Stimulated activated CD8-positive, alpha-beta memory T cell treated with anti-CD3 and anti-CD28 coated beads, Interleukin-12 subunit alpha, Interleukin-12 subunit beta, amount 100 ng/mL, for 24 hours (primary cell): Measurements from ENCODE around the gene CXorf66.
"Not testable (repeated sequence)": the region's sequence is repeated elsewhere in the genome, so short reads cannot be mapped to it uniquely, and the experiment has no call there.

Experiments
- DNase-seq: peaks from one replicate; pipeline ENCODE4 v3.0.0-alpha.2; 2020; ENCODE audit errors: extremely low read depth

Gene CXorf66, protein sequence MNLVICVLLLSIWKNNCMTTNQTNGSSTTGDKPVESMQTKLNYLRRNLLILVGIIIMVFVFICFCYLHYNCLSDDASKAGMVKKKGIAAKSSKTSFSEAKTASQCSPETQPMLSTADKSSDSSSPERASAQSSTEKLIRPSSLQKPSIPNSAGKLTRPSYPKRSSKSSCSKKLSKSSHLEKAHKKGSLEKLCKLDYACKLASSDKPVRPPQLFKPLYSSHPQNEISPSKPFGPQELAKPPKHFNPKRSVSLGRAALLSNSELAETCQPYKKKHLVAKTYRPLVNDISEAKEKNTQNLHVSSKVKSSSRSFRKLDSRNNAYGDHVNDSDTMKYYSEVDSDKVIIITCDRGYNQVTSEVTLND

DNA sequence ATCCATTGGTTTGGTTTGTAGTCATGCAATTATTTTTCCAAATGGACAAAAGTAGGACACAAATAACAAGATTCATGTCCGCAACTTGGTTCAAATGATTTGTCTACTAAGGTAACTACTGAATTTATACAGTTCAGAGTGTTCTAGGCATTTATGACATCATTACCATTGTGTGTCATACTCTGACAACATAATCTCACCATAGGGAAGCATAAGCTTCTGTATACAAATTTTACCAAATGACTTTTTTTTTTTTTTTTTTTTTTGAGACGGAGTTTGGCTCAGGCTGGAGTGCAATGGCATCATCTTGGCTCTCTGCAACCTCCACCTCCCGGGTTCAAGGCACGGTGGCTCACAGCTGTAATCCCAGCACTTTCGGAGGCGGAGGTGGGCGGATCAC is at the start of gene CXorf66:
CXorf66 (minus strand) TSS at position 101 of the 400 bp plus-strand sequence; CDS start at position 76, 25 bp downstream.
- no peak for DNase-seq

DNA sequence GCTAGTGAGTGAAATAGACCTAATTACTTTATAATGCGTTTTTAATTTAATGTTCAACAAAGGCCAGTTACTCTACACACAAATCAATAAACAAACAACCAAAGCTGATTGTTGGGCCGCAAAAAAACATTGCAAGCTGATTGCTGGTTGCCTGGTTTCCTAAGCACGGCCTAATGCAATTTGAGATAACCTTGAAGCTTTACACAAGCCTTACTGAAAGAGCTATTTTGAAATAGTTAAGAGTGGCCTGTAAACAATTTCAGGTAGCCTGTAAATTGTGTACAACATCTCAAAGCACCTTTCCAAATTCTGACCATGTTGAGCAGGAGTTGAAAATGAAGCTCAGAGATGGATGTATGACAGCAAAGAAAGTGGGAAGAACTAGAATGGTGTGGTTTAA is 17.5 kb upstream of the CXorf66 start:
- DNase-seq, result no peak

DNA sequence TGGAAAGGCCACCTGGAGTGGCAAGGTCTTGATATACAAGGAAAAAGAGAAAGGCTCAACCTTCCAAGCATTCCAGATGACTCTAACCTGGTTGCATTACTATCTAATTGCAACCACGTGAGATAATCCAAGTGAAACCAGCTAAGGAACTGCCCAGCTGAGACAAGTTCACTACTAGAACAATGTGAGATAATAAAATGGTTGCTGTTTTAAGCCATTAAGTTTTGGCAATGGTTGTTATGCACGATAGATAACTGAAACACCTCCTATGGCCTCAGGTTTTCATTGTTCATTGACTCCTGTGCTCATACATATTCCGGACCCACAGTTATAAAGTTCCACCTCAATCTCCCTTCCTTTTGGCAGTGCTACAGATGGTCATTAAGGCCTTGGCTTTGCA is 9.2 kb upstream of the CXorf66 start:
- DNase-seq, result no peak

DNA sequence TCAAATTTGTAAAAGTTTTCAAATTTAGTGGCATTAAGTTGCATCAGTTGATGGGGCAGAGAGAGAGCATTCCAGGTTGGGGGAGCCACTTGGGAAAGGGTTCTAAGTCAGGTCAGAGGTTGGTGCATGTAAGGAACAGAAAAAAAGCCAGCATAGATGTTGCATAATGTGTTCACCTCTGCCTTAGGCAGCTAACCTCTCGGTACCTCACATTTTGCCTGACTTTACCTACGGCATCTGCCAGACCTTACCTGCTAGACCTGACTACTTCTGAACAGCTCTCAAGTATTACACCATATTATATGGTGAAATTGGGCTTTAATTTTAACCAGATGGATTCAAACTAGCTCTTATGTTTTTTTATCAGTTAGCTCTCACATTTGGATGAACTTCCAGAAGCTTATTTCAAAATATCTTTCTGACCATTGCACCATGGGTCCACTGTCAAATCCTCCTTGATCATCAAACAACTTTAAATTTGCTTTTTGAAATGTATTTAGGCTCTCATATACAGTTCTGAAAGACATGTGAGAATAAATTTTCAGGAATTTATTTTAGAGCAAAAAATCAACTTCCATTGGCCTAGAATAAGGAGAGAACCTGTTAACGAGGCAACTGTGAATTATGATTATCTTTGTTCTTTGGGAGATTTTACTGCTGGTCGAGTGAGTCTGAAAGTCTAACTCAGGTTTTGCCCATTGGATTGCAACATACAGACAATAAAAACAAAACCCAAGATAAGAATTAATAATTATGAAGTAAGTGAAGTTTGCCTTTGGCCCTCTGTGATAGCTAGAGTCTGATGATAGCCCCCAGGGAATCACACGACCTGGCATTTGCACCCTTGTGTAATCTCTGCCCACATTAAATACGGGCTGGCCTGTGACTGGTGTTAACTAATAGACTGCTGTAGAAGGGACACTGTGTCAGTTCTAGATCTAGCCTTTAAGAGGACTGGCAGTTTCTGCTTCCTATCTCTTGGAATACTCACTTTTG is 7.6 kb upstream of the CXorf66 start:
- no peak for DNase-seq

DNA sequence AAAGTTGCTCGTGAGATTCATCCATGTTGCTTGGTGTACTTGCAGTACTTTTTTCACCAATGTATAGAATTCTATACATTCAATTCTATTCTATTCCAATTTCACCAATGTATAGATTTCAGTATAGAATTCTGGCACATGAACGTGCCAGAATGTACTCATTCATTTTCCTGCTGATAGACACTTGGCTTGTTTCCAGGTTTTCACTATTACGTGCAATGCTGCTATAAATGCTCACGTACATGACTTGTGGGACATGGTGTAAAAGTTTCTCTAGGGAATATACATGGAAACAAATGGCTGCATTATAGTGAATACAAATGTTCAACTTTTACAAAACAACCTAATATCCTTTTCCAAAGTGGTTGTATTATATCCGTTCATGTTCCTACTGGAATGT is 6.8 kb upstream of the CXorf66 start:
- no peak for DNase-seq

DNA sequence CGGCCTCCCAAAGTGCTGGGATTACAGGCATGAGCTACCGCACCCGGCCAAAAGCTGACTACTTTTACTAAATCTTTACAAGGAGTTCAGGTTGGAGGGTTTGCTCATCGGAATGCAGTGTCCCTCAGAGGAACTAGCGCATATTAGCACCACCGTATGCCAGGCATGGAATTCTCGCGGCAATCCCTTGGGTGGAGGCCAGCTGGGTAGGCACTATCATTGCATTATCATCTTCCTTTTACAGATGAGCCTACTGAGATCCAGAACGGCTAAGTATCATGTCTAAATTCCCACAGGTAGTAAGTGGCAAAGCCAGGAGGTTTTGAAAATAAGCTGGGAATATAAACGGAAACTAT is 6.1 kb upstream of the CXorf66 start:
- DNase-seq, result no peak

DNA sequence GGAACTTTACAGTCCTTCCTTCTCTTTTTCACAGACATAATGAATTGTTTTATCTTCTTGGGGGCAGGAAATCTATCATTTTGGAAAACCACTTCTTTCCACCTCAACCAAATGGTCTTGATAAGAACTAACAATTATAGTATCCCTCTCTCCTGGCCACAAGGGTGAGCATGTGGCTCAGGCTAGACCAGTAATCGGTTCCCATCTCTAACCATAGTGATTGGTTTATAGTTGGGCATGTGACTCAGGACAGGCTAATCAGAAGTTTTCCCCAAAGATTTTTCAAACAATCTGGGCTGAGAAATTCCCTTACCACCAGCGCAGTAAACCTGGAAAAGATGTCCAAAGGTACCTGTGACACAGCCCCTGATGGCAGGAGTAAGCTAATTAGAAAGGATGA is 4.0 kb upstream of the CXorf66 start:
- DNase-seq, result no peak

DNA sequence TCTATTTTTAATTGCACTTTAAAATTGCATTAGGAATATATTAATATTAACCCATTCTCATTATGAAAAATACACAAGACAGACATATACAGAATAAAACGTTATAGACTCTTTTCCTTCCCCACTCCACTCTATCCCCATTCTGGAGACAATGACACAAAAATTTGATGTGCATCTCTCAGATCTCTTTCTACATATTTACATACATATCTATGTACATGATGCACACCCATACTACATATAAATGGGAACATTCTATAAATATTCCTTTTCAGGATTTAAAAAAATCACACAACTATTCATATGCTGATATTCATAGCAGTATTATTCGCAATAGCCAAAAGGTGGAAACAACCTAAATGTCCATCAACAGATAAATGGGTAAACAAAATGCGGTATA is 2.4 kb upstream of the CXorf66 start:
- no peak for DNase-seq

DNA sequence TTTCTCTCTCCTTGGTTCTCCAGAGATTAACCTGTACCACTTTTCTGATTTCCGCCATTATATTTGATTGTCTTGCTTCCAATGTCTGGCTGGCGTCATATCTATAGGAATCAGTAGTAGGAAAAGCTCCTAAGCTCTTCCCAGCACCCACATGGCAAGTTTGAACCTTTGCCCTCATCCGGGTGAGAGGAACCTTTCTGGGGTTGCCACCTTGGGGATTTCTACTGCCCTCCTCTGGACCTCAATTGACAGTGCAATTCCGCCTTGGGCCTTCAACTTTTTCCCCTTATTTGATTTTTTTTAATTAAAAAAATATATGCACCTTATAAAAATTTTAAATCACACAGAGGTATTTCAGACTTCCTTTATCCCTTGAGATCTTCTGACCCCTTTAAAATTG is 2.0 kb upstream of the CXorf66 start:
- DNase-seq, result no peak

DNA sequence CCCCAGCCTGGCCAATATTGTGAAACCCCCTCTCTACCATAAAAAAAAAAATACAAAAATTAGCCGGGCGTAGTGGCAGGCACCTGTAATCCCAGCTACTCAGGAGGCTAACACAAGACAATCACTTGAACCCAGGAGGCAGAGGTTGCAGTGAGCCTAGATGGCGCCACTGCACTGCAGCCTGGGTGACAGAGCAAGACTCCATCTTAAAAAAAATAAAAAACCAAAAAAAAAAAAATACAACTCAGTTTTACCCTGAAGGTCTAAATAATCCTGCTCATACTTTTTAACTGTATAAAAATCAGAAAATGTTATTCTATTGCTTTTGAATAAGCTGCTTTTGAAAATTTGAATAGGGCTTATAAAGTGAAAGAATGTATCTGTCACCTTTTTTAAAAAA is 838 bp upstream of the CXorf66 start:
- DNase-seq, result not testable (repeated sequence)

DNA sequence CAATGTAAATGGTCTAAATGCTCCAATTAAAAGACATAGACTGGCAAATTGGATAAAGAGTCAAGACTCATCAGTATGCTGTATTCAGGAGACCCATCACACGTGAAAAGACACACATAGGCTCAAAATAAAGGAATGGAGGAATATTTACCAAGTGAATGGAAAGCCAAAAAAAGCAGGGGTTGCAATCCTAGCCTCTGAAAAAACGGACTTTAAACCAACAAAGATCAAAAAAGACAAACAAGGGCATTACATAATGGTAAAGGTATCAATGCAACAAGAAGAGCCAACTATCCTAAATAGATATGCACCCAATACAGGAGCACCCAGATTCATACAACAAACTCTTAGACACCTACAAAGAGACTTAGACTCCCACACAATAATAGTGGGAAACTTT is 4.2 kb downstream of the CXorf66 start:
- DNase-seq, result not testable (repeated sequence)

DNA sequence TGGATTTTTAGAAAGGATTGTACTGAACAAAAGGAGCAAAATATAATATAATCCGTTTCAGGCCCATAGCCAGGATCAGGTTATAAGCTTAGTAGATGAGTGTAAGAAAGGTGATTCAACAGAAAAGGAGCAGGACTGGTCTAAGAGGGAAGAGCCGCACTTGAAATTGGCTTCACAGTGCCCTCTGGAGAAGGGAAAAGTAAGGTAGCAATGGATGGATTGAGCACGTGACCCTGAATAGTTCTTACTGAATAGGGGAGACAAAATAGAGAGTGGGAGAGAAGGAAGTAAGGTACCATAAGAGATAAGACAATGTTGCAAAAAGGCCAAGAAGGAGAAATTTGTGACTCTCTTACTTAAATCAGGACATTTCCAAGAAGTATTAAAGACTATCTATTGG is 15.6 kb downstream of the CXorf66 start:
- no peak for DNase-seq

DNA sequence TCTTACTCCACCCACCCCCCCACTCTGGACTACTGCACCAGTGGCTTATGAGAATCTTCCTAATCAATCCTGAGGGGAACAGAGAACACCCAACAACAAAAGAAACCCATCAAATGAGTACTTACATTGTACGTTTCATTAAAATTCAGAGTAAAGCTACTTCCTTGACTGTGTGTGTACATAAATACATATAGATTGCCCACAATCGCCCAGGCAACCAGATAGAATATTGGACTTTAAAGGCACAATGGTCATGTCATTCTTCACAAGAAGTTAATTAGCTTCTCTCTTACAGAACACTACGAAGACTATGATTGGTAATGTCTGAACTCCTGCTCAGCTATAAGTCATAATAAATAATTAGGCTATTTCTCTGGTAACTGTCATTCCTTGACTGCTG is 20.2 kb downstream of the CXorf66 start:
- no peak for DNase-seq

DNA sequence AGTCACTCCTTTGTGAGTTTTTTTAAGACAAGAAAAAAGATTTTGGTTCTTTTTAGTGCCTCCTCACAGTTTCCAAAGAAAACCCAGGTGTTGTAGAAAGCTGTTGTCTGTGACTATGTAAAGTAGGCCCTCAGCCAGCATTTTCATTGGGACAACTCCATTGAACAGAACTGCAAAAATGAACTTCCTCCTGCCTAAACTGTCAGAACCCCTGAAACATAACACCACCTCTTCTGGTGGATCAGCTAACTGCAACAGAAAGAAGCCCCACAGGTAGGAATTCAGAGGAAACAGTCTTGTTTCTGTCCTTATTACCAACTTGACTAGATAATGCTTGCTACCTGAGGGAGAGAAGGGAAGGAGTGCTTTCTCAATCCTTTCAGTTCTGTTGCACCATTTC is 29.1 kb downstream of the CXorf66 start:
- DNase-seq, result no peak

DNA sequence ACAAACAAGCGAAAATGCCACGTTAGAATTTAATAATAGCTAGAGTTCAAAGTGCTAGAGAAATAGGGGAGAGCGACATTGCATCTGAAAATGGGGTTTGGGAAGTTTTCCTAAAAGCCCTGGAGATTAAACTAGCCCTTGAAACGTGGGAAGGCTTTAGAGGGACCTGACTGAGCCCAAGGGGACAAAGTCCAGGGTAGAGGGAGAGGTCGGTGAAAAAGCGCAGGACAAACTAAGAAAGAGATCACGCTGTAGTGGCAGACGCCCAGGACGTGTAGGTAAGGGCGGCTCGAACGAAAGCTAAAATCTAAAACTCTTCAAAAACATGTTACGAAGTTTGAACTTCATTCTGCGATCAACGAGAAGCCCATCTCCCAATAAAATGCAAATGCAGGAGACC is 31.4 kb downstream of the CXorf66 start:
- no peak for DNase-seq

DNA sequence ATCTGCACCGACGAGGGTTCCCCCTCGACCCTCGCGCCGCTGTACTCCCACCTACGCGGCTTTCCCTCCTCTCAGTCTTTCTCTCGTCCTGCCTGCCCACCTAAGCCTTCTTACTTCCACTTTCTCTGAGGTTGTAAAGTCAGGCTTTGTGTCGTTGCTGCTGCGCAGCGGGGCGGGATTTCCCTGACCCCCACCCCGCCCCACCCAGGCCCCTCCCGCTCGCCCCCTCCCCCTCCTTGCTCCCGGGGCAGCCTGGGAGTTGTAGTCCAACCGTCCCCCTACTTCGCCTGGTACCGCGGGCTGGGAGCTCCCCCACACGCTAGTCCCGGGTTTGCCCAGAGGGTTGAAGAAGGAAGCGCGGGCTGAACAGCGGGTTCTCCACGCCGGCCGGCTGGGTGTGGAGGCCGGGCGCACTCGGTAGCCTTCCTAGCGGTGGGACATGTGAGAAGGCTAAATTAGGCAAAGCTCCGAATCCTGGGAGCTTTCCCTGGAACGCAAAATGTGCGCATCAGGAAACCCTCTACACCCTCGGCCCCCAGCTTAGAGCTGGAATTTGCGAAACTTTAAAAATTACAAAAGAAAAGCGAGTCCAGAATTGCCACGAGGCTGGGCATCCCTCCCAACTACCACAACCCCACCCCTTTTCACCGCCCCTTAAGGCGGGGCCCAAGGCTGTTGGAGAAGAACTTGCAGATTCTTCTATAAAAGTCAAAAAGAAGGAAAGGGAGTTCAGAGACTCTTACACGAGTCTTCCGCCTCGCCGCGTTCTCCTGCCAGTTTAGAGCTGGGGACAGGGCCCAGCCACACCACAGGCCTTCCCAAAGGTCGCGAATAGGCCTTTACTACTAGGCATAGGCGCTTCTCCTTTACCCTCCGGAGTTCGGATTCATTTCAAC is 32.2 kb downstream of the CXorf66 start, which contains the start of gene ATP11C:
ATP11C (minus strand) TSS at position 153 of the 896 bp plus-strand sequence. CDS start 1,011 bp downstream, outside the sequence.
- peak; percentile 64 for DNase-seq

DNA sequence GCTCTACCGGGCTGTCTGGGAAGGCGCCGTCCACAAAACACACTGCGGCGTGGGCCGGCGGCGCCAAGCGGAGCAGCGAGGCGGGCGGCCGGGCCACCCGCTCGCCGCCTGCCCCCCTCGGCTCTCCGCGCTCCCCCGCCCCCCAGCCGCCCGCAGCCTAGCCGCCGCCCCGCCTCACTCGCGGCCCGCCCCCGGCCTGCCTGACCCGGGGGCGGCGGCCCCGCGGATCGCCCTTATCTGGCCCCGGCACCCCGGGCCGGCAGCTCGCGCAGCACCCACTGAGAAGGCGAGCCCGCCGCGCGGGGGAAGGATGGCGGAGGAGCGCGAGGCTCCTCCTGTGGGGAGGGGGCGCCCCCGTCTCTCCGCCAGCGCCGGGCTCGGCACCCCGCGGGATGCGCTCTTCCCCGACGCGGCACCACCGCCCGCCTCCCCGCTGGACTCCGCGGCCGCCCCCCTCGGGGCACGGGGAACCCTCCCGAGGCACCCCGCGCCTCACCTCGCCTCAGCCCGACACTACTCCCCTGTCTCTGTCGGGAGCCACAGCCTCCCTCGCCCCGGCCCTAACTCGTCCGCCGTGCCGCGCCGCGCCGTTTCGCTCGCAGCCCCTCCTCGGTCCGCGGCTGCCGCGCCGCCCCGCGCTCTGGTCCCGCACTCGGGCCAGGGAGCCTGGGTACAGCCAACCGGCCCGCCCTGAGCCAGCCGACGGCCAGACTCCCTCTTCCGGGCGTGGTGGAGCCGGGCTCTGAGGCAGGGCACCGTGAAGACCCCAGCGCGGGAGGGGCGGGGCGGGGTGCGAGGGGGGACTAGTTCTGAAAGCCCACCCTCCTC is 33.0 kb downstream of the CXorf66 start:
- peak; percentile 14 for DNase-seq

DNA sequence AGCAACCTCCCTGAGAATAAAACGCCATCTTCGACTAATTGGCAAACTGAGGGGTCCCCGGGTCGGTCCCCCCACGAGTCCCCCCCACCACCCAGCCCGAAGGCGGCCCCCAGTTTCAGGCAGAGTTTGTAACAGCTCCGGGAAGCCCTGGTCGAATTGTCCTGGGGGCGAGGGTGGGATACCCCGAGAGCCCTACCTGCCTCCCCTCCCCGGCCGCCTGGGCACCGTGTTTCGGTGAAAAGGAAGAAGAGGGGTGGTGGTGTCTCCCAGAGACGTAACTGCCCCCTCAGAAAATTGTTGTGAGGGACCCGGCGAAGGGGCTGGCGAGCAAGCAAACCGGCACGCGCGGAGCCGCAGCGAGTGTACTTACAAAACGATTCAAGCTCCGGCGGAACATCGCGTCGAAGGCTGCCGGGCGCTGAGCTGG is 33.7 kb downstream of the CXorf66 start:
- no peak for DNase-seq

DNA sequence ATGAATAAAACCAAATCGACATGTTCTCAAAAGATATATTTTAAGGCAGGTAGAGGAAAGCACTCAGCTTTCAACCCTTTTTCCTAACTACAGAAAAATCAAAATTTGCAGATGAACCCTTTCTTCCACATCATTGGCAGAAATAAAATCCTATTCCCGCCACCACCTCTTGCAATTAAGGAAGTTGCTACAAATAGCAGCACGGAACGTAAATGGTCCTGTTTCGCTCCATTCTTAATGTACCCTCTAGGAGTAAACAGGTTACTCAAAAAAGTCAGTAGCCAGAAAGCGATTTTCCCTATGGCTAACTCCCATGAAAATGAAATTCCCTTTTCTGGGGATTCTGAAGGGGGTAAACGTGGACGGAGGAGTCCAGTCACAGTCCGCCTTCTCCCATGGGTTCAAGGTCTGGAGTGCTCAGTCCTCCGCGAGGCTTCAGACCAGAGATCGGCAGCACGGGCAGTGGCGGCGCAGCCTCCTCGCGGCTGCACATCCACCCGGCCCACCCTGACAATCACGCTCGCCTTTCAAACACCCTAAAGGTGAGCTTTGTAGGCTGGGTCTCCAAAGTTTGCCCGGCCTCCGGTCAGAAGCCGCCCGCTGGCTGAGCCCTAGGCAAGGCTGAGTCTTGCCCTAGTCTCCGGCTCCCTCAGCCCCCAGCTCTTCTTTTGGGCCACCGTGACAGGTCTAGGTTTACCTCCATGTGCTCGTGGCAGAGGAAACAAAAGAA is 34.2 kb downstream of the CXorf66 start:
- no peak for DNase-seq

DNA sequence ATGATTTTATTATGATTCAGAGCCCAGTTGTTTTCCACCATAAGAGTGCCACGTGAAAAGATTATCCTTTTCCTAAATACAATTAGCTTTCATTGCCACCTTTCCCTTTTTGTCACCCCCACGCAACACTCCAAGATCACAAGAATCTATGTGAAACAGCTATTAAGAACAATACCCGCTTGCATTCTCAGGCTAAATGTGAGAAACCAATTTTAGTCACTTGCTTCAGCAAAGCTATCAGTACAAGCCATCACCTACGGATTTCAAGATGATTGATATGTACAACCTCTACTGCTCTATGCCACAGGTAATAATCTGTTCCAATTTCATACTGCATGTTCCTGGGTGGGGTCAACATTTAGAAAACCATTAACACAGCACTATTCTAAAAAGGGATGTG is 34.9 kb downstream of the CXorf66 start:
- DNase-seq, result no peak
